ENCODE data around the gene MAP1LC3B.

MAP1LC3B gene

GRCh38 chr16:87351320-87351698 lies 40.8 kb upstream of the MAP1LC3B start:
- H3K4me3 ChIP-seq (ENCODE audit: control insufficient read depth, low read depth, low read length): no peak overlapping the region
- no peak for TF ChIP-seq CTCF (IDR thresholded peaks at IDR 0.05; ENCODE audit: control insufficient read depth, insufficient read depth, low read depth, low read length, missing control alignments)
- DNase-seq (ENCODE audit: low read depth): no peak

- DNase-seq (ENCODE audit: low read depth): no peak
- no peak overlapping the region for H3K4me3 ChIP-seq (ENCODE audit: control insufficient read depth, low read depth, low read length)
- no peak for TF ChIP-seq CTCF (IDR thresholded peaks at IDR 0.05; ENCODE audit: control insufficient read depth, insufficient read depth, low read depth, low read length, missing control alignments)
Observed at GRCh38 chr16:87352818-87353217, 39.3 kb upstream of the MAP1LC3B start.

- no peak overlapping the region for H3K4me3 ChIP-seq (ENCODE audit: control insufficient read depth, low read depth, low read length)
- DNase-seq (ENCODE audit: low read depth): no peak
- no peak for TF ChIP-seq CTCF (IDR thresholded peaks at IDR 0.05; ENCODE audit: control insufficient read depth, insufficient read depth, low read depth, low read length, missing control alignments)
Observed at GRCh38 chr16:87353613-87354012, 38.5 kb upstream of the MAP1LC3B start.

GRCh38 chr16:87356491-87356853 lies 35.7 kb upstream of the MAP1LC3B start:
- DNase-seq (ENCODE audit: low read depth): no peak
- H3K4me3 ChIP-seq (ENCODE audit: control insufficient read depth, low read depth, low read length): no peak overlapping the region
- TF ChIP-seq CTCF (IDR thresholded peaks at IDR 0.05; ENCODE audit: control insufficient read depth, insufficient read depth, low read depth, low read length, missing control alignments): no peak

GRCh38 chr16:87358250-87358649 lies 33.9 kb upstream of the MAP1LC3B start:
- no peak overlapping the region for H3K4me3 ChIP-seq (ENCODE audit: control insufficient read depth, low read depth, low read length)
- TF ChIP-seq CTCF (IDR thresholded peaks at IDR 0.05; ENCODE audit: control insufficient read depth, insufficient read depth, low read depth, low read length, missing control alignments): no peak
- DNase-seq (ENCODE audit: low read depth): no peak

GRCh38 chr16:87358696-87359095 lies 33.4 kb upstream of the MAP1LC3B start:
- no peak overlapping the region for H3K4me3 ChIP-seq (ENCODE audit: control insufficient read depth, low read depth, low read length)
- DNase-seq (ENCODE audit: low read depth): no peak
- no peak for TF ChIP-seq CTCF (IDR thresholded peaks at IDR 0.05; ENCODE audit: control insufficient read depth, insufficient read depth, low read depth, low read length, missing control alignments)

GRCh38 chr16:87359121-87359520 lies 33.0 kb upstream of the MAP1LC3B start:
- no peak for TF ChIP-seq CTCF (IDR thresholded peaks at IDR 0.05; ENCODE audit: control insufficient read depth, insufficient read depth, low read depth, low read length, missing control alignments)
- H3K4me3 ChIP-seq (ENCODE audit: control insufficient read depth, low read depth, low read length): no peak overlapping the region
- no peak for DNase-seq (ENCODE audit: low read depth)

Data from AG09309 (cell line).